Fibroblast of pulmonary artery (primary cell): Measurements from ENCODE around the gene ANO1.

Source experiments
- DNase-seq: peaks from one replicate; pipeline ENCODE4 v3.0.0-alpha.2; 2010; ENCODE audit warnings: low read depth
- H3K4me3 ChIP-seq: replicated peaks from 2 replicates; pipeline ENCODE4 v1.5.1; 2011; ENCODE audit warnings: low read depth, mild to moderate bottlenecking, control low read depth, low read length, moderate library complexity
- TF ChIP-seq, protein P1 (sequence below): IDR thresholded peaks from 2 replicates; pipeline ENCODE4 v1.5.1; 2011; ENCODE audit warnings: mild to moderate bottlenecking, control low read depth, low read length, inconsistent platforms; ENCODE audit errors: missing control alignments

Gene ANO1

GRCh38 chr11:70092959-70093715 lies 15.0 kb downstream of the ANO1 start:
- DNase-seq, result no peak
- TF ChIP-seq, protein P1, sequence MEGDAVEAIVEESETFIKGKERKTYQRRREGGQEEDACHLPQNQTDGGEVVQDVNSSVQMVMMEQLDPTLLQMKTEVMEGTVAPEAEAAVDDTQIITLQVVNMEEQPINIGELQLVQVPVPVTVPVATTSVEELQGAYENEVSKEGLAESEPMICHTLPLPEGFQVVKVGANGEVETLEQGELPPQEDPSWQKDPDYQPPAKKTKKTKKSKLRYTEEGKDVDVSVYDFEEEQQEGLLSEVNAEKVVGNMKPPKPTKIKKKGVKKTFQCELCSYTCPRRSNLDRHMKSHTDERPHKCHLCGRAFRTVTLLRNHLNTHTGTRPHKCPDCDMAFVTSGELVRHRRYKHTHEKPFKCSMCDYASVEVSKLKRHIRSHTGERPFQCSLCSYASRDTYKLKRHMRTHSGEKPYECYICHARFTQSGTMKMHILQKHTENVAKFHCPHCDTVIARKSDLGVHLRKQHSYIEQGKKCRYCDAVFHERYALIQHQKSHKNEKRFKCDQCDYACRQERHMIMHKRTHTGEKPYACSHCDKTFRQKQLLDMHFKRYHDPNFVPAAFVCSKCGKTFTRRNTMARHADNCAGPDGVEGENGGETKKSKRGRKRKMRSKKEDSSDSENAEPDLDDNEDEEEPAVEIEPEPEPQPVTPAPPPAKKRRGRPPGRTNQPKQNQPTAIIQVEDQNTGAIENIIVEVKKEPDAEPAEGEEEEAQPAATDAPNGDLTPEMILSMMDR, result no peak
- no peak overlapping the region for H3K4me3 ChIP-seq

DNA sequence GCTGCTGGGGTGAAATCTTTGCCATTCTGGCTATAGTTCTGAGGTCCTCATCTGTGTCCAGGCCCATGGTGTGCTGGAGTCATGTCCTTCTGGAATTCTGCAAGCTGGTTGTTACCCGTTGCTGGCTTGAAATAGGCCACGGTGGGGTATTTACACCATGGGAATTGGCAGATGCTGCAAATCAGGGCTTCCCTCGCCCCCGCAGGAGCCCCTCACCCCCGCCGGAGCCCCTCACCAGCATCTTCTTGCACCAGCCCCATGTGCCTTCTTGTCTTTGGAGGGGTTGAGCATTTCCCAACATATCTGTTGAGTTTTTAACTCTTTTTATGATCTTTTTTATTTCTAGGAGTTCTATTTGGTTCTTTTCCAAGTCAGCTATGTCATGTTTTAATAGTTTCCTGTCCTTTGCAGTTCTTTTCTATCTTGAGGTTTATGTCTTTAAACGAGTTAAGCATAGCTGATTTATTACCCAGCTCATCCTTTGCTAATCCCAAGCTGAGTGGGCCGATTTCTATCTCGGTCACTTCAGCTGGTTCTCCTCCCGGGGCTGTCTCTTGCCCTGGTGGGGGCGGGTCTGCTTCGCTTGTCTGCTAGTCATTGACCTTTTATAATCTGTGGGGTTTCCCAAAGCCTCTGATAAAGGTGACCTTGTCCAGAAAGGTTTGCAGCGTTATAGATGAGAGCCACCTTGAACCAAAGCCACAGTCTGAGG lies 17.6 kb downstream of the ANO1 start:
- no peak overlapping the region for H3K4me3 ChIP-seq
- TF ChIP-seq, protein P1, result no peak
- DNase-seq, result no peak

- DNase-seq, result no peak
- TF ChIP-seq, protein P1, result no peak
- no peak overlapping the region for H3K4me3 ChIP-seq
These were observed 19.9 kb downstream of the ANO1 start for GRCh38 chr11:70097783-70098563.

GRCh38 chr11:70098936-70099335 lies 20.8 kb downstream of the ANO1 start:
- no peak overlapping the region for H3K4me3 ChIP-seq
- TF ChIP-seq, protein P1, result no peak
- DNase-seq, result no peak

DNA sequence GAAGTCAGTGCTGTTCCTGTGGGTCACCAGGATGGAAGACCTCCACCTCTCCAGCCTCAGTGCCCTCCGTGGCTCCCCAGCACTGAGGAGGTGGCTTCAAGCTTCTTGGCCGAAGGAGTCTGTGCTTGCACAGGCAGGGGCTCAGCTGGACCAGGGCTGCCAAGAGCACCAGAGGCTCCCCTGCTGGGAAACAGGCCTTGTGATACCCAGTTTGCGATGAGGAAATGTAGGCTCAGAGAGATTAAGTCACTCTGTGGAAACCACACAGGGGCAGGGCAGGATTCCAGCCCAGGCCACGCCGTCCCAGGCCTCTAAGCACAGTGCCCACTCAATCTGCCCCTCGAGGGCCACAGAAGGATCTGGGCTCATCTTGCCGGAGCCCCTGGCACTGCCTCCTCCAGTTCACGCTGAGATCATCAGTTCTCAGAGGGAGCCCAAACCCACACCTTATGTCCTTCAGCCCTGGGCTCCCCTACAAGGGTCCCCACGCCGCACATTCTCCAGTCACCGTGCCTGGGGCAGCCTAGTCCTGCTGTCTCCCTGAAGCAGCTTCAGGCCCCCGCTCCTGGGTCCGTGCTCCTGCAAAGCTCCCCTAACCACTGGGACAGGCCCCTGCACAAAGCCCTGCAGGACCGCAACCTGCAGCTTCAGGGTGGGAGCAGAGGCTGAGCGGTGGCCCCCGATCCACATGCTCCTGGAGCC lies 21.6 kb downstream of the ANO1 start:
- no peak overlapping the region for H3K4me3 ChIP-seq
- TF ChIP-seq, protein P1, result no peak

DNA sequence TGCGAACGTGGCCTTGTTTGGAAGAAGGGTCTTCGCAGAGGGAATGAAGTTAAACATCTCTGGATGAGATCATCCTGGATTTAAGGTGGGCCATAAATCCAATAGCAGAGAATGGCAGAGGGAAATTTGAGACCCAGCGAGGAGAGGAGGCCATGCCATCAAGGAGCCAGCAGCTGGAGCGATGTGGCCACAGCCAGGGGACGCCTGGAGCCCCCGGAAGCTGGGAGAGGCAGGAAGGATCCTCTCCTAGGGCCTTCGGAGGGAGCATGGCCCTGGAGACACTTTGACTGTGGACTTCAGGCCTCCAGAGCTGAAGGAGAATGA lies 22.1 kb downstream of the ANO1 start:
- DNase-seq, result no peak
- TF ChIP-seq, protein P1, result no peak
- H3K4me3 ChIP-seq, result no peak overlapping the region

More for the DNA sequence above, 21.6 kb downstream of the ANO1 start:
- no peak for DNase-seq
